ENCODE data around the gene SLC25A23. TPM values are rescaled to one million over a fixed set of nuclear protein-coding genes. Genes with fewer than 3 reads are reported as not detected.

Gene SLC25A23
- total and polyA plus RNA-seq, 9 of the 15 experiments (the other 6 are each of a cell fraction or from before 2014, with no cell fraction given), result 6.1 to 72.0 (median 26.6) TPM

- peak in 1 of 2 experiments; percentile 72 for TF ChIP-seq AFF1 (IDR thresholded peaks at IDR 0.05; ENCODE audit: low read depth in 1 of 2, partially characterized antibody in 2 of 2)
- TF ChIP-seq HEY1 (CRISPR knock-in tag; IDR thresholded peaks at IDR 0.05; ENCODE audit: borderline replicate concordance), result no peak
- no peak for TF ChIP-seq ZNF592 (IDR thresholded peaks at IDR 0.05)
- no peak for TF ChIP-seq NFIX (CRISPR knock-in tag; IDR thresholded peaks at IDR 0.05; ENCODE audit: low read depth)
- TF ChIP-seq BACH1 (tag; IDR thresholded peaks at IDR 0.05), result no peak
- TF ChIP-seq CBFB (CRISPR knock-in tag; IDR thresholded peaks at IDR 0.05), result no peak
- no peak for TF ChIP-seq ZNF551 (CRISPR knock-in tag; IDR thresholded peaks at IDR 0.05)
- no peak; the same call in 1 of the 2 replicates for TF ChIP-seq CBX1 (IDR thresholded peaks at IDR 0.05; ENCODE audit: low read depth)
- no peak for TF ChIP-seq ZNF280B (CRISPR knock-in tag; IDR thresholded peaks at IDR 0.05)
- no peak for TF ChIP-seq KLF10 (CRISPR knock-in tag; IDR thresholded peaks at IDR 0.05)
- TF ChIP-seq TAF9B (IDR thresholded peaks at IDR 0.05; ENCODE audit: partially characterized antibody), result no peak
- peak; percentile 41; the same call in 1 of the 2 replicates for TF ChIP-seq ARID3A (IDR thresholded peaks at IDR 0.05; ENCODE audit: borderline replicate concordance, low read depth, low read length)
- peak; percentile 85; the same call in 1 of the 2 replicates for TF ChIP-seq GATAD2A (IDR thresholded peaks at IDR 0.05)
- no peak for TF ChIP-seq ARID2 (IDR thresholded peaks at IDR 0.05)
- no peak for TF ChIP-seq CSDE1 (IDR thresholded peaks at IDR 0.05)
- no peak for TF ChIP-seq RBM15 (IDR thresholded peaks at IDR 0.05; ENCODE audit: insufficient read depth, low read length)
Observed at GRCh38 chr19:6460099-6460884, 700 bp upstream of the SLC25A23 start (continued).

Measured in K562 (cell line).